WTC11 (cell line): ENCODE data around the gene FAM107B. TPM values are rescaled to one million over a fixed set of nuclear protein-coding genes. Genes with fewer than 3 reads are reported as not detected.

Experiments
- ATAC-seq: fragments of 200-7000 bp; cut with Tn5 transposase; 2 replicates; pipeline ENCODE4 v1.10.0; 2021; ENCODE audit warnings: mild to moderate bottlenecking, moderate library complexity
- CTCF ChIA-PET: fragments of 300-600 bp; sonication (Branson Sonifier 250); formaldehyde crosslinking; loops from one replicate; lab custom pipeline; 2021; ENCODE audit warnings: antibody characterized with exemption; lab: Charles Lee
- POLR2A ChIA-PET: fragments of 350-600 bp; sonication (Branson Sonifier 250); formaldehyde crosslinking; loops from one replicate; lab custom pipeline; 2021; ENCODE audit warnings: antibody characterized with exemption; lab: Charles Lee
- DNase-seq: peaks from one replicate; pipeline ENCODE4 v3.0.0; 2021; ENCODE audit warnings: low spot score
- H3K27ac Mint-ChIP-seq: 2 replicates; pipeline ENCODE4 v1.8.0; 2021; ENCODE audit warnings: mixed read lengths
- H3K27me3 Mint-ChIP-seq: 2 replicates; pipeline ENCODE4 v1.8.0; 2021; ENCODE audit warnings: low read depth, mild to moderate bottlenecking, moderate library complexity, mixed read lengths
- H3K36me3 Mint-ChIP-seq: 2 replicates; pipeline ENCODE4 v1.8.0; 2021; ENCODE audit warnings: mixed read lengths
- H3K4me1 Mint-ChIP-seq: 2 replicates; pipeline ENCODE4 v1.8.0; 2022; ENCODE audit warnings: mixed read lengths
- H3K4me3 Mint-ChIP-seq: 2 replicates; pipeline ENCODE4 v1.8.0; 2021; ENCODE audit warnings: mild to moderate bottlenecking, moderate library complexity, mixed read lengths
- H3K9me3 Mint-ChIP-seq: 2 replicates; pipeline ENCODE4 v1.8.0; 2021; ENCODE audit warnings: mixed read lengths
- CREB1 ChIP-seq: sonication (generic); formaldehyde crosslinking; IDR thresholded peaks from 2 replicates; pipeline ENCODE4 v1.8.0; 2023; ENCODE audit warnings: mild to moderate bottlenecking, missing genetic modification reagents
- FOXK1 ChIP-seq: sonication (generic); formaldehyde crosslinking; IDR thresholded peaks from 2 replicates; pipeline ENCODE4 v1.8.0; 2022; ENCODE audit warnings: mild to moderate bottlenecking, moderate library complexity, missing genetic modification reagents
- NFATC4 ChIP-seq: fragments of 250-450 bp; sonication (Bioruptor Pico); IDR thresholded peaks from 2 replicates; pipeline ENCODE4 v1.9.0; 2021; ENCODE audit warnings: mild to moderate bottlenecking
- SMAD3 ChIP-seq: sonication (generic); formaldehyde crosslinking; IDR thresholded peaks from 2 replicates; pipeline ENCODE4 v1.8.0; 2022; ENCODE audit warnings: missing genetic modification reagents, mild to moderate bottlenecking, borderline replicate concordance
- TEAD1 ChIP-seq: sonication (generic); formaldehyde crosslinking; IDR thresholded peaks from 2 replicates; pipeline ENCODE4 v1.8.0; 2022; ENCODE audit warnings: mild to moderate bottlenecking, missing genetic modification reagents
- TEAD4 ChIP-seq: sonication (generic); formaldehyde crosslinking; IDR thresholded peaks from 2 replicates; pipeline ENCODE4 v1.8.0; 2022; ENCODE audit warnings: mild to moderate bottlenecking, missing genetic modification reagents
- ZBTB21 ChIP-seq: sonication (generic); formaldehyde crosslinking; IDR thresholded peaks from 2 replicates; pipeline ENCODE4 v1.8.1; 2023; ENCODE audit warnings: mild to moderate bottlenecking, missing genetic modification reagents, borderline replicate concordance
- ZNF138 ChIP-seq: sonication (generic); formaldehyde crosslinking; conservative IDR thresholded peaks from 2 replicates; pipeline ENCODE4 v1.8.1; 2022; ENCODE audit warnings: mild to moderate bottlenecking, moderate library complexity, missing genetic modification reagents
- ZNF263 ChIP-seq: sonication (generic); formaldehyde crosslinking; IDR thresholded peaks from 2 replicates; pipeline ENCODE4 v1.8.1; 2022; ENCODE audit warnings: low read depth, mild to moderate bottlenecking, moderate library complexity, missing genetic modification reagents
- ZNF416 ChIP-seq: fragments of 250-450 bp; sonication (Bioruptor Pico); IDR thresholded peaks from 2 replicates; pipeline ENCODE4 v1.9.0; 2021; ENCODE audit warnings: mild to moderate bottlenecking, inconsistent platforms
- total RNA-seq: library from RNA; stranded (reverse); gene quantifications from 3 replicates; pipeline ENCODE4 v1.2.3, GENCODE V29; 2021
- TF ChIP-seq, protein P1 (sequence below): sonication (generic); formaldehyde crosslinking; IDR thresholded peaks from 2 replicates; pipeline ENCODE4 v1.8.0; 2022; ENCODE audit warnings: mild to moderate bottlenecking, missing genetic modification reagents
- TF ChIP-seq, protein P2 (sequence below): sonication (generic); formaldehyde crosslinking; IDR thresholded peaks from 2 replicates; pipeline ENCODE4 v1.8.1; 2022; ENCODE audit warnings: mild to moderate bottlenecking, moderate library complexity, missing genetic modification reagents
- TF ChIP-seq, protein P3 (sequence below): sonication (generic); formaldehyde crosslinking; IDR thresholded peaks from 2 replicates; pipeline ENCODE4 v1.8.0; 2023; ENCODE audit warnings: mild to moderate bottlenecking, missing genetic modification reagents
- TF ChIP-seq, protein P4 (sequence below): sonication (generic); formaldehyde crosslinking; IDR thresholded peaks from 2 replicates; pipeline ENCODE4 v1.8.1; 2022; ENCODE audit warnings: low read depth, mild to moderate bottlenecking, moderate library complexity, missing genetic modification reagents, borderline replicate concordance
- TF ChIP-seq, protein P5 (sequence below): sonication (generic); formaldehyde crosslinking; IDR thresholded peaks from 2 replicates; pipeline ENCODE4 v1.8.0; 2022; ENCODE audit warnings: mild to moderate bottlenecking, missing genetic modification reagents
- TF ChIP-seq, protein P6 (sequence below): sonication (generic); formaldehyde crosslinking; IDR thresholded peaks from 2 replicates; pipeline ENCODE4 v1.8.1; 2023; ENCODE audit warnings: mild to moderate bottlenecking, missing genetic modification reagents, borderline replicate concordance

Gene FAM107B
- total RNA-seq, 1 experiment from 2014 or later, result 22.4 TPM

DNA sequence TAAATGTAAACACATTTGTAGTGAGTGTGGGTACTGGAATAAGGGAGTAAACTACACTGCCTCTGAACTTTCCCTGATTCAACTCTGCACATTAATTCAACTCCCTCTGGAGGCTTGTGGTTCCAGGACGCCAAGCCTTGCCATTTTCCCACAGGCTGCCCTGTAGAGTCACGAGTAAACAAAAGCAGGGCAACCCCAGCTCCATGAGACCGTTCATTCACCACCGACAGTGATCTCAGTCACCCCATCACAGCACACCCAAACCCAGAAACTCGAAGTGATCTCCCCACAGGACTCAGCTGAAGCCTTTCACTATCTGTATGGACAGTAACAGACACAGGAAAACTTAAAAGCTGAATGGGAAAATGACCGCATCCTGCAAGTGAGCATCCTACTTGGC lies 225.2 kb downstream of the FAM107B start:
- H3K27me3 Mint-ChIP-seq, result no peaks in the 10 kb centered on the region
- no peak overlapping the region for H3K4me3 Mint-ChIP-seq
- DNase-seq, result no peak
- H3K9me3 Mint-ChIP-seq, result no peaks in the 10 kb centered on the region
- peaks cover 17% of the 10 kb centered on the region for H3K4me1 Mint-ChIP-seq
- TF ChIP-seq, protein P1, sequence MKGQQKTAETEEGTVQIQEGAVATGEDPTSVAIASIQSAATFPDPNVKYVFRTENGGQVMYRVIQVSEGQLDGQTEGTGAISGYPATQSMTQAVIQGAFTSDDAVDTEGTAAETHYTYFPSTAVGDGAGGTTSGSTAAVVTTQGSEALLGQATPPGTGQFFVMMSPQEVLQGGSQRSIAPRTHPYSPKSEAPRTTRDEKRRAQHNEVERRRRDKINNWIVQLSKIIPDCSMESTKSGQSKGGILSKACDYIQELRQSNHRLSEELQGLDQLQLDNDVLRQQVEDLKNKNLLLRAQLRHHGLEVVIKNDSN, result no peak
- no peak for TF ChIP-seq ZBTB21 (CRISPR knock-in tag)
- TF ChIP-seq, protein P2, sequence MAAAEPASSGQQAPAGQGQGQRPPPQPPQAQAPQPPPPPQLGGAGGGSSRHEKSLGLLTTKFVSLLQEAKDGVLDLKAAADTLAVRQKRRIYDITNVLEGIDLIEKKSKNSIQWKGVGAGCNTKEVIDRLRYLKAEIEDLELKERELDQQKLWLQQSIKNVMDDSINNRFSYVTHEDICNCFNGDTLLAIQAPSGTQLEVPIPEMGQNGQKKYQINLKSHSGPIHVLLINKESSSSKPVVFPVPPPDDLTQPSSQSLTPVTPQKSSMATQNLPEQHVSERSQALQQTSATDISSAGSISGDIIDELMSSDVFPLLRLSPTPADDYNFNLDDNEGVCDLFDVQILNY (CRISPR knock-in tag), result no peak
- no peak for TF ChIP-seq TEAD1 (CRISPR knock-in tag)
- TF ChIP-seq ZNF138 (CRISPR knock-in tag), result no peak
- TF ChIP-seq, protein P3, sequence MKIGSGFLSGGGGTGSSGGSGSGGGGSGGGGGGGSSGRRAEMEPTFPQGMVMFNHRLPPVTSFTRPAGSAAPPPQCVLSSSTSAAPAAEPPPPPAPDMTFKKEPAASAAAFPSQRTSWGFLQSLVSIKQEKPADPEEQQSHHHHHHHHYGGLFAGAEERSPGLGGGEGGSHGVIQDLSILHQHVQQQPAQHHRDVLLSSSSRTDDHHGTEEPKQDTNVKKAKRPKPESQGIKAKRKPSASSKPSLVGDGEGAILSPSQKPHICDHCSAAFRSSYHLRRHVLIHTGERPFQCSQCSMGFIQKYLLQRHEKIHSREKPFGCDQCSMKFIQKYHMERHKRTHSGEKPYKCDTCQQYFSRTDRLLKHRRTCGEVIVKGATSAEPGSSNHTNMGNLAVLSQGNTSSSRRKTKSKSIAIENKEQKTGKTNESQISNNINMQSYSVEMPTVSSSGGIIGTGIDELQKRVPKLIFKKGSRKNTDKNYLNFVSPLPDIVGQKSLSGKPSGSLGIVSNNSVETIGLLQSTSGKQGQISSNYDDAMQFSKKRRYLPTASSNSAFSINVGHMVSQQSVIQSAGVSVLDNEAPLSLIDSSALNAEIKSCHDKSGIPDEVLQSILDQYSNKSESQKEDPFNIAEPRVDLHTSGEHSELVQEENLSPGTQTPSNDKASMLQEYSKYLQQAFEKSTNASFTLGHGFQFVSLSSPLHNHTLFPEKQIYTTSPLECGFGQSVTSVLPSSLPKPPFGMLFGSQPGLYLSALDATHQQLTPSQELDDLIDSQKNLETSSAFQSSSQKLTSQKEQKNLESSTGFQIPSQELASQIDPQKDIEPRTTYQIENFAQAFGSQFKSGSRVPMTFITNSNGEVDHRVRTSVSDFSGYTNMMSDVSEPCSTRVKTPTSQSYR (CRISPR knock-in tag), result no peak
- no peak for TF ChIP-seq ZNF416
- ChIA-PET CTCF (interaction anchor here (0.6 to 2.1 kb wide), 2 partner anchors 10 to 13 kb away, joined by 3 to 6 read pairs; no protein-coding TSS in a partner anchor), POLR2A (no interaction called here)
- H3K27ac Mint-ChIP-seq, result no peak overlapping the region; the same call in 1 of the 2 replicates
- ATAC-seq, result no peak
- H3K36me3 Mint-ChIP-seq, result no peaks in the 10 kb centered on the region

DNA sequence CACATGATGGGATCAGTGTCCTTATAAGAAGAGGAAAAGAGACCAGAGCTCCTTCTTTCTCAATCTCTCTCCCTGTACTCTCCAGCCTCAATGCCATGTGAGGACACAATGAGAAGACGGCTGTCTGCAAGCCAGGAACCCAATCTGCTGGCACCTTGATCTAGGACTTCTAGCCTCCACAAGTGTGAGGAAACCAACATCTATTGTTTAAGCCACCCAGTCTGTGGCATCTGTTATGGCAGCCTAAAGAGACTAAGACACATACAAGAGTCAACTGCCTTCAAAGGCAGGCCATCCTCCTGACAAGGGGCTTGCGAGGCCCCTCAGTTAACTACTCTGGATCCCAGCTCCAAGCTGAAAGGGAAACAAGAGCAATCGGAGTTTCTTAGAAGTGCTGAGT lies 225.7 kb downstream of the FAM107B start:
- DNase-seq (no peak), ATAC-seq (no peak)
- TF ChIP-seq, protein P4, sequence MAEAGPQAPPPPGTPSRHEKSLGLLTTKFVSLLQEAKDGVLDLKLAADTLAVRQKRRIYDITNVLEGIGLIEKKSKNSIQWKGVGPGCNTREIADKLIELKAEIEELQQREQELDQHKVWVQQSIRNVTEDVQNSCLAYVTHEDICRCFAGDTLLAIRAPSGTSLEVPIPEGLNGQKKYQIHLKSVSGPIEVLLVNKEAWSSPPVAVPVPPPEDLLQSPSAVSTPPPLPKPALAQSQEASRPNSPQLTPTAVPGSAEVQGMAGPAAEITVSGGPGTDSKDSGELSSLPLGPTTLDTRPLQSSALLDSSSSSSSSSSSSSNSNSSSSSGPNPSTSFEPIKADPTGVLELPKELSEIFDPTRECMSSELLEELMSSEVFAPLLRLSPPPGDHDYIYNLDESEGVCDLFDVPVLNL (CRISPR knock-in tag), result no peak
- TF ChIP-seq, protein P5, sequence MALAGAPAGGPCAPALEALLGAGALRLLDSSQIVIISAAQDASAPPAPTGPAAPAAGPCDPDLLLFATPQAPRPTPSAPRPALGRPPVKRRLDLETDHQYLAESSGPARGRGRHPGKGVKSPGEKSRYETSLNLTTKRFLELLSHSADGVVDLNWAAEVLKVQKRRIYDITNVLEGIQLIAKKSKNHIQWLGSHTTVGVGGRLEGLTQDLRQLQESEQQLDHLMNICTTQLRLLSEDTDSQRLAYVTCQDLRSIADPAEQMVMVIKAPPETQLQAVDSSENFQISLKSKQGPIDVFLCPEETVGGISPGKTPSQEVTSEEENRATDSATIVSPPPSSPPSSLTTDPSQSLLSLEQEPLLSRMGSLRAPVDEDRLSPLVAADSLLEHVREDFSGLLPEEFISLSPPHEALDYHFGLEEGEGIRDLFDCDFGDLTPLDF, result no peak
- no peak for TF ChIP-seq TEAD4 (CRISPR knock-in tag)
- no peak for TF ChIP-seq CREB1
- no peak for TF ChIP-seq ZNF416
- TF ChIP-seq, protein P6, sequence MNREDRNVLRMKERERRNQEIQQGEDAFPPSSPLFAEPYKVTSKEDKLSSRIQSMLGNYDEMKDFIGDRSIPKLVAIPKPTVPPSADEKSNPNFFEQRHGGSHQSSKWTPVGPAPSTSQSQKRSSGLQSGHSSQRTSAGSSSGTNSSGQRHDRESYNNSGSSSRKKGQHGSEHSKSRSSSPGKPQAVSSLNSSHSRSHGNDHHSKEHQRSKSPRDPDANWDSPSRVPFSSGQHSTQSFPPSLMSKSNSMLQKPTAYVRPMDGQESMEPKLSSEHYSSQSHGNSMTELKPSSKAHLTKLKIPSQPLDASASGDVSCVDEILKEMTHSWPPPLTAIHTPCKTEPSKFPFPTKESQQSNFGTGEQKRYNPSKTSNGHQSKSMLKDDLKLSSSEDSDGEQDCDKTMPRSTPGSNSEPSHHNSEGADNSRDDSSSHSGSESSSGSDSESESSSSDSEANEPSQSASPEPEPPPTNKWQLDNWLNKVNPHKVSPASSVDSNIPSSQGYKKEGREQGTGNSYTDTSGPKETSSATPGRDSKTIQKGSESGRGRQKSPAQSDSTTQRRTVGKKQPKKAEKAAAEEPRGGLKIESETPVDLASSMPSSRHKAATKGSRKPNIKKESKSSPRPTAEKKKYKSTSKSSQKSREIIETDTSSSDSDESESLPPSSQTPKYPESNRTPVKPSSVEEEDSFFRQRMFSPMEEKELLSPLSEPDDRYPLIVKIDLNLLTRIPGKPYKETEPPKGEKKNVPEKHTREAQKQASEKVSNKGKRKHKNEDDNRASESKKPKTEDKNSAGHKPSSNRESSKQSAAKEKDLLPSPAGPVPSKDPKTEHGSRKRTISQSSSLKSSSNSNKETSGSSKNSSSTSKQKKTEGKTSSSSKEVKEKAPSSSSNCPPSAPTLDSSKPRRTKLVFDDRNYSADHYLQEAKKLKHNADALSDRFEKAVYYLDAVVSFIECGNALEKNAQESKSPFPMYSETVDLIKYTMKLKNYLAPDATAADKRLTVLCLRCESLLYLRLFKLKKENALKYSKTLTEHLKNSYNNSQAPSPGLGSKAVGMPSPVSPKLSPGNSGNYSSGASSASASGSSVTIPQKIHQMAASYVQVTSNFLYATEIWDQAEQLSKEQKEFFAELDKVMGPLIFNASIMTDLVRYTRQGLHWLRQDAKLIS (CRISPR knock-in tag), result no peak
- TF ChIP-seq FOXK1 (CRISPR knock-in tag), result no peak
- TF ChIP-seq ZNF263 (CRISPR knock-in tag), result no peak
- no peak for TF ChIP-seq SMAD3
- TF ChIP-seq NFATC4 (CRISPR knock-in tag), result no peak
- POLR2A ChIA-PET, result no interaction called here
- Mint-ChIP-seq H3K4me1 (peaks cover 16% of the 10 kb centered on the region), H3K9me3 (no peaks in the 10 kb centered on the region), H3K27ac (peak overlapping the region; percentile 54; the same call in 1 of the 2 replicates), H3K27me3 (no peaks in the 10 kb centered on the region), H3K36me3 (no peaks in the 10 kb centered on the region), H3K4me3 (no peak overlapping the region)
- CTCF ChIA-PET, result interaction anchor here (0.6 to 2.1 kb wide), 5 partner anchors 10 to 50 kb away, joined by 3 to 20 read pairs (median 6); no protein-coding TSS in a partner anchor
